HG03565 (cell line): ENCODE measurements around the gene IPMK.
"Not testable (repeated sequence)": the region's sequence is repeated elsewhere in the genome, so short reads cannot be mapped to it uniquely, and the experiment has no call there.

ENCODE experiments used
- ATAC-seq: cut with Tn5 transposase; IDR thresholded peaks from one replicate; pipeline ENCODE4 v1.9.1; 2021; ENCODE audit warnings: mild to moderate bottlenecking, moderate library complexity; ENCODE audit not compliant: unreplicated experiment

Gene IPMK

GRCh38 chr10:58157076-58157766 lies 110.5 kb downstream of the IPMK start:
- no peak for ATAC-seq

- ATAC-seq, result not testable (repeated sequence)
Observed at GRCh38 chr10:58155941-58156340, 111.8 kb downstream of the IPMK start.

- no peak for ATAC-seq
Observed at GRCh38 chr10:58153751-58154150, 113.9 kb downstream of the IPMK start.

- peak; percentile 71 for ATAC-seq
Observed at GRCh38 chr10:58152673-58153263, 114.9 kb downstream of the IPMK start.

- no peak for ATAC-seq
Observed at GRCh38 chr10:58150290-58150689, 117.4 kb downstream of the IPMK start.

GRCh38 chr10:58143944-58144343 lies 123.8 kb downstream of the IPMK start:
- ATAC-seq, result no peak
